Measurements from ENCODE around the gene DZIP1L. TPM values are rescaled to one million over a fixed set of nuclear protein-coding genes. Genes with fewer than 3 reads are reported as not detected.

Gene DZIP1L
- total RNA-seq, 1 experiment from 2014 or later, result 3.8 TPM

DNA sequence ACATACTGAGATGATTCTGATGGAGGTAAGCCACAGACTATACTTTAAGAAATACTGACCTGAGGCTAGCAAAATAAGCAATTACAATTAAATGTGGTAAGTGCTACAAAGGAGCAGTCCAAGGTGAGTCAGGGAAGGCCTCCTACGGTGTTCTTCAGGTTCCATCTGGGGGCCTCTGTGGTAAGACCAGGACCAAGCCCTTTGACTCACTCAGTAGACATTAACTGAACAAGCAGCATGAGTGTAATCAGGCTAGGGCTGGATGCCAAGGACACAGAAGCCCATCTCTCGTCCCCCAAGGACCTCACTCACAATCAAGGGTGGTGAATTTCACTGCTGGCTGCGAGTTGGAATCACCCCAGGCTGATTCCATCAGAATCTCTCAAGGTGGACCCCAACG, 37.3 kb downstream of the DZIP1L start:
- intact Hi-C loops (cut with micrococcal nuclease), result loop anchor here (2.0 kb wide), 1 partner anchor 37 kb away; the partner anchor contains the start of gene DZIP1L
- H3K9me3 ChIP-seq (ENCODE audit: low read length), result no peaks in the 10 kb centered on the region
- no peak overlapping the region for H2AFZ ChIP-seq (ENCODE audit: low read length)
- TF ChIP-seq, protein P1, sequence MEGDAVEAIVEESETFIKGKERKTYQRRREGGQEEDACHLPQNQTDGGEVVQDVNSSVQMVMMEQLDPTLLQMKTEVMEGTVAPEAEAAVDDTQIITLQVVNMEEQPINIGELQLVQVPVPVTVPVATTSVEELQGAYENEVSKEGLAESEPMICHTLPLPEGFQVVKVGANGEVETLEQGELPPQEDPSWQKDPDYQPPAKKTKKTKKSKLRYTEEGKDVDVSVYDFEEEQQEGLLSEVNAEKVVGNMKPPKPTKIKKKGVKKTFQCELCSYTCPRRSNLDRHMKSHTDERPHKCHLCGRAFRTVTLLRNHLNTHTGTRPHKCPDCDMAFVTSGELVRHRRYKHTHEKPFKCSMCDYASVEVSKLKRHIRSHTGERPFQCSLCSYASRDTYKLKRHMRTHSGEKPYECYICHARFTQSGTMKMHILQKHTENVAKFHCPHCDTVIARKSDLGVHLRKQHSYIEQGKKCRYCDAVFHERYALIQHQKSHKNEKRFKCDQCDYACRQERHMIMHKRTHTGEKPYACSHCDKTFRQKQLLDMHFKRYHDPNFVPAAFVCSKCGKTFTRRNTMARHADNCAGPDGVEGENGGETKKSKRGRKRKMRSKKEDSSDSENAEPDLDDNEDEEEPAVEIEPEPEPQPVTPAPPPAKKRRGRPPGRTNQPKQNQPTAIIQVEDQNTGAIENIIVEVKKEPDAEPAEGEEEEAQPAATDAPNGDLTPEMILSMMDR (conservative IDR thresholded peaks at IDR 0.05; ENCODE audit: low read depth, low read length), result no peak
- TF ChIP-seq EZH2phosphoT487 (IDR thresholded peaks at IDR 0.05; ENCODE audit: borderline replicate concordance, low read length) (no peak), EZH2 (IDR thresholded peaks at IDR 0.05; ENCODE audit: low read length, unreplicated experiment) (no peak)
- peak; percentile 72 for DNase-seq
- H3K27ac ChIP-seq (ENCODE audit: low read length), result peak overlapping the region; percentile 99
- H3K4me2 ChIP-seq (ENCODE audit: low read length), result peak overlapping the region; percentile 68
- peaks cover 5% of the 10 kb centered on the region for H3F3A ChIP-seq (ENCODE audit: low read length, unreplicated experiment)
- H3K9me2 ChIP-seq (replicated peaks; ENCODE audit: low read length), result no peaks in the 10 kb centered on the region
- peak; percentile 11; the same call in 1 of the 2 replicates for ATAC-seq
- H3K36me3 ChIP-seq (ENCODE audit: low read depth, low read length), result no peaks in the 10 kb centered on the region
- peaks cover 58% of the 10 kb centered on the region for H3K4me1 ChIP-seq (ENCODE audit: insufficient read depth, low read length)
- no peaks in the 10 kb centered on the region for H3K27me3 ChIP-seq (ENCODE audit: low read length)
- H4K20me1 ChIP-seq (ENCODE audit: low read length), result no peaks in the 10 kb centered on the region
- H3K79me2 ChIP-seq (ENCODE audit: low read length), result no peaks in the 10 kb centered on the region
- CTCF ChIA-PET, result no interaction called here
- no peak overlapping the region for H3K4me3 ChIP-seq (ENCODE audit: low read length)
- H3K9ac ChIP-seq (ENCODE audit: low read length), result peak overlapping the region; percentile 82
- no TSS peak for BruUV-seq (replicated peaks)
- POLR2A ChIA-PET (ENCODE audit: unreplicated experiment), result no interaction called here

DNA sequence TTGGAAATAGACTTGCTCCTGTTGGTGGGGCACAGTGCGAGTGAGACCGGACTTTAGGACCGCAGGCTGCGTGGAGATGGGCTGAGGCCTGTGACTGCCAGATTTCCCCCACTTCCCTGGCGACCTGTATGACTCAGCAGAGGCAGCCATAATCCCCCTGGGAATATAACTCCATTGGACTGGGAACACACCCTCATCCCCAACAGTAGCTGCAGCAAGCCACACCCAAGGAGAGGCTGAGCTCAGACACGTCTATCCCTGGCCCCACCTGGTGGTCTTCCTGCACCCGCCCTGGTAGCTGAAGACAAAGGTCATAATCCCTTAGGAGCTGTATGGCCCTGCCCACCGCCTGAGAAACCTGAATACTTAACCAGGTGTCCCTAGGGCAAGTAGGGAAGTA, 42.6 kb downstream of the DZIP1L start:
- POLR2A ChIA-PET (ENCODE audit: unreplicated experiment), result no interaction called here

GRCh38 chr3:138070006-138070405, 45.4 kb downstream of the DZIP1L start:
- TF ChIP-seq EZH2 (IDR thresholded peaks at IDR 0.05; ENCODE audit: low read length, unreplicated experiment), result no peak
- TF ChIP-seq, protein P1 (conservative IDR thresholded peaks at IDR 0.05; ENCODE audit: low read depth, low read length), result no peak
- TF ChIP-seq EZH2phosphoT487 (IDR thresholded peaks at IDR 0.05; ENCODE audit: borderline replicate concordance, low read length), result no peak

More for the DNA sequence above, 42.6 kb downstream of the DZIP1L start:
- H3K9me3 ChIP-seq (ENCODE audit: low read length), result no peaks in the 10 kb centered on the region
- no peak overlapping the region for H2AFZ ChIP-seq (ENCODE audit: low read length)
- H4K20me1 ChIP-seq (ENCODE audit: low read length), result no peaks in the 10 kb centered on the region
- H3K79me2 ChIP-seq (ENCODE audit: low read length), result no peaks in the 10 kb centered on the region
- H3K4me1 ChIP-seq (ENCODE audit: insufficient read depth, low read length), result peaks cover 9% of the 10 kb centered on the region
- H3F3A ChIP-seq (ENCODE audit: low read length, unreplicated experiment), result no peaks in the 10 kb centered on the region
- BruUV-seq (replicated peaks), result no TSS peak
- CTCF ChIA-PET, result no interaction called here
- H3K27ac ChIP-seq (ENCODE audit: low read length), result no peak overlapping the region
- DNase-seq (no peak), ATAC-seq (no peak)
- intact Hi-C loops (cut with micrococcal nuclease), result no loop called here
- H3K9me2 ChIP-seq (replicated peaks; ENCODE audit: low read length), result no peaks in the 10 kb centered on the region
- no peak overlapping the region for H3K4me2 ChIP-seq (ENCODE audit: low read length)
- H3K36me3 ChIP-seq (ENCODE audit: low read depth, low read length), result no peaks in the 10 kb centered on the region
- no peaks in the 10 kb centered on the region for H3K27me3 ChIP-seq (ENCODE audit: low read length)
- no peak overlapping the region for H3K4me3 ChIP-seq (ENCODE audit: low read length)
- TF ChIP-seq EZH2 (IDR thresholded peaks at IDR 0.05; ENCODE audit: low read length, unreplicated experiment) (no peak), EZH2phosphoT487 (IDR thresholded peaks at IDR 0.05; ENCODE audit: borderline replicate concordance, low read length) (no peak)
- TF ChIP-seq, protein P1 (conservative IDR thresholded peaks at IDR 0.05; ENCODE audit: low read depth, low read length), result no peak
- H3K9ac ChIP-seq (ENCODE audit: low read length), result no peak overlapping the region

More at GRCh38 chr3:138070006-138070405, 45.4 kb downstream of the DZIP1L start:
- BruUV-seq (replicated peaks), result no TSS peak
- Histone ChIP-seq H3K27ac (ENCODE audit: low read length) (no peak overlapping the region), H3F3A (ENCODE audit: low read length, unreplicated experiment) (no peaks in the 10 kb centered on the region), H3K9me3 (ENCODE audit: low read length) (no peaks in the 10 kb centered on the region), H3K4me2 (ENCODE audit: low read length) (no peak overlapping the region), H3K4me1 (ENCODE audit: insufficient read depth, low read length) (no peaks in the 10 kb centered on the region), H2AFZ (ENCODE audit: low read length) (no peak overlapping the region), H3K79me2 (ENCODE audit: low read length) (no peaks in the 10 kb centered on the region), H3K36me3 (ENCODE audit: low read depth, low read length) (no peaks in the 10 kb centered on the region), H3K4me3 (ENCODE audit: low read length) (no peak overlapping the region), H4K20me1 (ENCODE audit: low read length) (no peaks in the 10 kb centered on the region), H3K9me2 (replicated peaks; ENCODE audit: low read length) (no peaks in the 10 kb centered on the region), H3K27me3 (ENCODE audit: low read length) (no peaks in the 10 kb centered on the region), H3K9ac (ENCODE audit: low read length) (no peak overlapping the region)
- POLR2A ChIA-PET (ENCODE audit: unreplicated experiment), result no interaction called here
- ATAC-seq, result no peak
- DNase-seq, result peak; percentile 7
- CTCF ChIA-PET, result interaction anchor here (0.6 to 1.3 kb wide), 2 partner anchors 46 to 49 kb away, joined by 3 to 4 read pairs; partner anchors contain the start of gene DZIP1L
- intact Hi-C loops (cut with micrococcal nuclease), result no loop called here

Measured in PC-3 (cell line).